Smooth muscle cell of the brain vasculature (primary cell): Measurements from ENCODE around the gene MAN2A1.

ENCODE experiments used
- DNase-seq: peaks from one replicate; pipeline ENCODE4 v3.0.0-alpha.2; 2012; ENCODE audit warnings: low read depth, low spot score

MAN2A1 gene

GRCh38 chr5:109681763-109682162 lies 8.0 kb upstream of the MAN2A1 start:
- no peak for DNase-seq

GRCh38 chr5:109682383-109682782 lies 7.3 kb upstream of the MAN2A1 start:
- no peak for DNase-seq

- no peak for DNase-seq
Observed at GRCh38 chr5:109685916-109686315, 3.8 kb upstream of the MAN2A1 start.

- DNase-seq: no peak
Observed at GRCh38 chr5:109688630-109688969, 1.1 kb upstream of the MAN2A1 start.

- DNase-seq: no peak
Observed at GRCh38 chr5:109688970-109689739, 572 bp upstream of the MAN2A1 start.

GRCh38 chr5:109690242-109690974 lies 681 bp downstream of the MAN2A1 start:
- no peak for DNase-seq

- DNase-seq: no peak
Observed at GRCh38 chr5:109690975-109691574, 1.3 kb downstream of the MAN2A1 start.

GRCh38 chr5:109691996-109692395 lies 2.3 kb downstream of the MAN2A1 start:
- DNase-seq: no peak

GRCh38 chr5:109692852-109693251 lies 3.1 kb downstream of the MAN2A1 start:
- DNase-seq: no peak

GRCh38 chr5:109693535-109694400 lies 4.0 kb downstream of the MAN2A1 start:
- DNase-seq: no peak

- DNase-seq: no peak
Observed at GRCh38 chr5:109694451-109694891, 4.7 kb downstream of the MAN2A1 start.

GRCh38 chr5:109695005-109695926 lies 5.5 kb downstream of the MAN2A1 start:
- DNase-seq: no peak

GRCh38 chr5:109697339-109697738 lies 7.6 kb downstream of the MAN2A1 start:
- DNase-seq: no peak

GRCh38 chr5:109700516-109701153 lies 10.9 kb downstream of the MAN2A1 start:
- DNase-seq: no peak

- no peak for DNase-seq
Observed at GRCh38 chr5:109701252-109701651, 11.5 kb downstream of the MAN2A1 start.

- no peak for DNase-seq
Observed at GRCh38 chr5:109701792-109702191, 12.1 kb downstream of the MAN2A1 start.

- no peak for DNase-seq
Observed at GRCh38 chr5:109703166-109703565, 13.4 kb downstream of the MAN2A1 start.

GRCh38 chr5:109703829-109704228 lies 14.1 kb downstream of the MAN2A1 start:
- DNase-seq: no peak

- no peak for DNase-seq
Observed at GRCh38 chr5:109704282-109704952, 14.7 kb downstream of the MAN2A1 start.

GRCh38 chr5:109705596-109705995 lies 15.9 kb downstream of the MAN2A1 start:
- DNase-seq: no peak
